GM13977 (cell line): ENCODE measurements around the gene PRPF18.

Experiments
- DNase-seq: peaks from one replicate; pipeline ENCODE4 v3.0.0; 2012; ENCODE audit warnings: low spot score
- CTCF ChIP-seq: IDR thresholded peaks from 2 replicates; pipeline ENCODE4 v1.5.1; 2012; ENCODE audit warnings: mild to moderate bottlenecking, control low read depth; ENCODE audit not compliant: insufficient read depth; ENCODE audit errors: extremely low read depth, missing control alignments
- in situ Hi-C: fragments of 300-500 bp; cut with MboI; formaldehyde crosslinking; loops from one replicate; pipeline ENCODE4 v1.12.0; 2022; ENCODE audit warnings: low sequenced_read_pairs, low pct_unique_long_range_greater_than_20kb, mixed read lengths, inconsistent platforms; ENCODE audit not compliant: unreplicated experiment

The PRPF18 gene

GRCh38 chr10:13563481-13564445 lies 23.0 kb upstream of the PRPF18 start:
- no peak for DNase-seq
- TF ChIP-seq CTCF = no peak
- in situ Hi-C loops = no loop called here

GRCh38 chr10:13564576-13564975 lies 22.2 kb upstream of the PRPF18 start:
- no peak for DNase-seq
- TF ChIP-seq CTCF = no peak
- in situ Hi-C loops = no loop called here

DNA sequence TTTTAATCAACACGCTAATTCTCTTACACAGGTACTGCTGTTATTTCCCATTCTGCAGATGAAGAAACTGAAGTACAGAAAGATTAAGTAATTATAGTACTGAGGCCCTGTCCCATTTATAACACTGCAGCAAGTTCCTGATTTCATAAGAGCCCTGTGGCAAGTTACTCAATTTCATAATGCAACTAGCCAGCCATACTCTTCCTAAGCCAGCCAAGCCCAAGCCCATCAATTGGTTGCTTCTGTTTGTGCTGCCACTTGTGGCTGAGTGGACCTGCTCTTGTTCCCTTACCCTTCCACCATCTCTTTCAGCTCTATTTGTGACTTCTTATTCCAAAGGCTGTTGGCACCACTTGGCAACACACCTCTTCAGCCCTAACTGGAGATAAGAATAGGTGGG lies 19.7 kb upstream of the PRPF18 start:
- DNase-seq = no peak
- in situ Hi-C loops = no loop called here
- TF ChIP-seq CTCF = no peak

- in situ Hi-C loops = no loop called here
- no peak for DNase-seq
- TF ChIP-seq CTCF = no peak
Measured at GRCh38 chr10:13571541-13571940, 15.2 kb upstream of the PRPF18 start.

DNA sequence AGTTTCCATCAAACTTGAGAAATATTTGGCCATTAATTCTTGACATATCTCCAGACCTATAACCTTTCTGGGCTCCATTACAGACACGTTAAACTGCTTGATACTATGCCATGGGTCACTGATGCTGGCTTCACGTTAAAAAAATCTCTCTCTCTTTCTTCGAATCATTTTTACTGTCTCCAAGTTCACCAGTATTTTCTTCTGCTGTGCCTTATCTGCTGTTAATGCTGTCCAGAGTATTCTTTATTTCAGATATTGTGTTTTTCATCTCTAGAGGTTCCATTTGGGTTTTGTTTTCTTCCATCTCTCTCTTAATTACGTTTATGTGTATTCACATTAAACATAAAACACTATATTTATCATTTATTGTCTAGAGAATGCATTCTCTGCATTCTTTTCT lies 12.8 kb upstream of the PRPF18 start:
- no peak for DNase-seq
- no peak for TF ChIP-seq CTCF
- in situ Hi-C loops = no loop called here

DNA sequence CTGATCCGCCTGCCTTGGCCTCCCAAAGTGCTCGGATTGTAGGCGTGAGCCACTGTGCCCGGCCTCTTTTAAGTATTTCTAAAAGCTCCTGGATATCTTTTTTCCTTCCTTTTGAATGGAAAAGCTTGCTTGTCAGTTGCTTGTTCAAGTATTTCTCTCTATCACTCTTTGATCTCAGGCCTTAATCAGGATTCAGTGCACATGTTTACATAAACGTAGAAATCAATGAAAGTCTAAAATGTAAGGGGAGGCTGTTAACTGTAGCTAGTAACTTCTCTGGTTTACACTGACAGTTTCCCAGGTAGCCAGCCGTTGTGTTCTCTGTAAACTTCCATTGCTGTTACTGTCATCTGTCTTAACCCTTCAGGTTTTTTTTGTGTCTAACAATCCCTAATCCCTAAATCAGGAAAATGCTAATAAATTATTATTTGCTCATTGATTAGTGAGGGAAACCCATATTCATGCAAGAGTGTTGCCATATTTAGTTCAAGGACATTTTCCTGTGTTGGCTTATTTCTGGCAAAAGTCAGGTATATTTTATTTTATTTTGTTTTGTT lies 1.5 kb upstream of the PRPF18 start:
- no peak for TF ChIP-seq CTCF
- in situ Hi-C loops = no loop called here
- DNase-seq = no peak
